ENCODE data around the gene CAMTA1. TPM values are rescaled to one million over a fixed set of nuclear protein-coding genes. Genes with fewer than 3 reads are reported as not detected.

CAMTA1 gene
- total RNA-seq, 1 experiment from 2014 or later, result 82.2 TPM

DNA sequence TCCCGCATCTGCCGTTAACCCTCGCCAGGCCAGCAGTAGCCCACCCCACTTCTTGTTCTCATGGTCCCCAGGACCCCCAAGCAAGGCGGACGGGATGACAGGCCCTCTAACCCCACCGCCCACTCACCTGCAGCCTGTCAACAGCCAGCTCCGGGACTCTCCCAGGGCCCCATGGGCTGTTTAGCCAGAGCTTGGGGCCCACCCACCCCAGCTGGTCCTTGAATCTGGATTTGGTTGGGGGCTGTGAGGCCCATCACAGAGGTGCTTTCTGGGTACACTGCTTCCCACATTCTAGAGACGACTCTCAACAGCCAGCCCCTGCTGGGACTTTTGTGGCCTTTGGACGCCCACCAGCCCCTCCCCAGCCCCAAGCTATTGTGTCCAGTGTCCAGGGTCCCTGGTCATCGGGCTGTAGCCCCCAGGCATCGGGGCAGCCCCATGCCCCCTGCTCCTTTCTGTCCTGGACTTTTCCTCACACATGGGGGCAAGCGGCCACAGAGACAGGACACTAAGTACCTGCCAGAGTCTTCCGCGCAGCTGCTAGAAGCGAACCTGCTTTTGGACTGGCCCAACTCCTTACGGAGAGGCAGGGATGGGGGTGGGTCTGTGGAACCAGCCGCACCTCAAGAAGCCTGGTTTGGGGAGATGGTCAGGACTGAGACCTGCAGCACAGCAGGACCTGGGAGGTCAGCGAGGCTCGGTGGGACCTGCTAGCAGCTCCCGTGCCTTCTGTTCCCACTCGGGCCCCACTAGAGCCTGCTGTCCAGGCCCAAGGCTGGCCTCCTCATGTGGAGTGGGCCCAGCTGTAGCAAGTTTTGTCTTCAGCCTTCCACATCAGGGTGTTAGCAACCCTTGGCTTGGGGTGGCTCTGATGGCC, 777.7 kb downstream of the CAMTA1 start:
- no peaks in the 10 kb centered on the region for H3K9me3 ChIP-seq (ENCODE audit: control insufficient read depth, insufficient read depth, low read depth, low read length)
- in situ Hi-C loops (cut with HindIII; ENCODE audit: low pct_unique_long_range_greater_than_20kb, low sequenced_read_pairs), result no loop called here
- H3K27ac ChIP-seq (ENCODE audit: low read length), result no peak overlapping the region
- no TSS peak for BruUV-seq (replicated peaks)
- no peaks in the 10 kb centered on the region for H3K27me3 ChIP-seq (ENCODE audit: control insufficient read depth, insufficient read depth, low read length)
- ChIA-PET POLR2A (interaction anchor here (0.6 kb wide), 1 partner anchor 33 kb away, joined by 10 read pairs; no protein-coding TSS in a partner anchor), CTCF (no interaction called here)
- intact Hi-C loops (cut with micrococcal nuclease; ENCODE audit: unreplicated experiment), result no loop called here
- no peaks in the 10 kb centered on the region for H3K36me3 ChIP-seq (ENCODE audit: control insufficient read depth, insufficient read depth, low read length)
- TF ChIP-seq TCF7L2 (IDR thresholded peaks at IDR 0.05; ENCODE audit: low read depth, low read length), result no peak
- TF ChIP-seq, protein P1, sequence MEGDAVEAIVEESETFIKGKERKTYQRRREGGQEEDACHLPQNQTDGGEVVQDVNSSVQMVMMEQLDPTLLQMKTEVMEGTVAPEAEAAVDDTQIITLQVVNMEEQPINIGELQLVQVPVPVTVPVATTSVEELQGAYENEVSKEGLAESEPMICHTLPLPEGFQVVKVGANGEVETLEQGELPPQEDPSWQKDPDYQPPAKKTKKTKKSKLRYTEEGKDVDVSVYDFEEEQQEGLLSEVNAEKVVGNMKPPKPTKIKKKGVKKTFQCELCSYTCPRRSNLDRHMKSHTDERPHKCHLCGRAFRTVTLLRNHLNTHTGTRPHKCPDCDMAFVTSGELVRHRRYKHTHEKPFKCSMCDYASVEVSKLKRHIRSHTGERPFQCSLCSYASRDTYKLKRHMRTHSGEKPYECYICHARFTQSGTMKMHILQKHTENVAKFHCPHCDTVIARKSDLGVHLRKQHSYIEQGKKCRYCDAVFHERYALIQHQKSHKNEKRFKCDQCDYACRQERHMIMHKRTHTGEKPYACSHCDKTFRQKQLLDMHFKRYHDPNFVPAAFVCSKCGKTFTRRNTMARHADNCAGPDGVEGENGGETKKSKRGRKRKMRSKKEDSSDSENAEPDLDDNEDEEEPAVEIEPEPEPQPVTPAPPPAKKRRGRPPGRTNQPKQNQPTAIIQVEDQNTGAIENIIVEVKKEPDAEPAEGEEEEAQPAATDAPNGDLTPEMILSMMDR (IDR thresholded peaks at IDR 0.05), result no peak
- TF ChIP-seq, protein P2, sequence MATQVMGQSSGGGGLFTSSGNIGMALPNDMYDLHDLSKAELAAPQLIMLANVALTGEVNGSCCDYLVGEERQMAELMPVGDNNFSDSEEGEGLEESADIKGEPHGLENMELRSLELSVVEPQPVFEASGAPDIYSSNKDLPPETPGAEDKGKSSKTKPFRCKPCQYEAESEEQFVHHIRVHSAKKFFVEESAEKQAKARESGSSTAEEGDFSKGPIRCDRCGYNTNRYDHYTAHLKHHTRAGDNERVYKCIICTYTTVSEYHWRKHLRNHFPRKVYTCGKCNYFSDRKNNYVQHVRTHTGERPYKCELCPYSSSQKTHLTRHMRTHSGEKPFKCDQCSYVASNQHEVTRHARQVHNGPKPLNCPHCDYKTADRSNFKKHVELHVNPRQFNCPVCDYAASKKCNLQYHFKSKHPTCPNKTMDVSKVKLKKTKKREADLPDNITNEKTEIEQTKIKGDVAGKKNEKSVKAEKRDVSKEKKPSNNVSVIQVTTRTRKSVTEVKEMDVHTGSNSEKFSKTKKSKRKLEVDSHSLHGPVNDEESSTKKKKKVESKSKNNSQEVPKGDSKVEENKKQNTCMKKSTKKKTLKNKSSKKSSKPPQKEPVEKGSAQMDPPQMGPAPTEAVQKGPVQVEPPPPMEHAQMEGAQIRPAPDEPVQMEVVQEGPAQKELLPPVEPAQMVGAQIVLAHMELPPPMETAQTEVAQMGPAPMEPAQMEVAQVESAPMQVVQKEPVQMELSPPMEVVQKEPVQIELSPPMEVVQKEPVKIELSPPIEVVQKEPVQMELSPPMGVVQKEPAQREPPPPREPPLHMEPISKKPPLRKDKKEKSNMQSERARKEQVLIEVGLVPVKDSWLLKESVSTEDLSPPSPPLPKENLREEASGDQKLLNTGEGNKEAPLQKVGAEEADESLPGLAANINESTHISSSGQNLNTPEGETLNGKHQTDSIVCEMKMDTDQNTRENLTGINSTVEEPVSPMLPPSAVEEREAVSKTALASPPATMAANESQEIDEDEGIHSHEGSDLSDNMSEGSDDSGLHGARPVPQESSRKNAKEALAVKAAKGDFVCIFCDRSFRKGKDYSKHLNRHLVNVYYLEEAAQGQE (IDR thresholded peaks at IDR 0.05; ENCODE audit: insufficient read depth in 1 of 2, low read depth in 2 of 2, low read length in 1 of 2), result no peak
- TF ChIP-seq POLR2AphosphoS5 (IDR thresholded peaks at IDR 0.05; ENCODE audit: low read depth, low read length), result no peak
- TF ChIP-seq SIN3A (IDR thresholded peaks at IDR 0.05; ENCODE audit: borderline replicate concordance, insufficient read depth, low read depth, low read length), result no peak
- no peaks in the 10 kb centered on the region for H3K4me1 ChIP-seq (ENCODE audit: control insufficient read depth, insufficient read depth, low read length)
- no peak for ATAC-seq
- no peak overlapping the region for H3K4me3 ChIP-seq (ENCODE audit: low read depth in 2 of 2, low read length in 2 of 2)
- no peak for DNase-seq (ENCODE audit: low read depth, low spot score)

DNA sequence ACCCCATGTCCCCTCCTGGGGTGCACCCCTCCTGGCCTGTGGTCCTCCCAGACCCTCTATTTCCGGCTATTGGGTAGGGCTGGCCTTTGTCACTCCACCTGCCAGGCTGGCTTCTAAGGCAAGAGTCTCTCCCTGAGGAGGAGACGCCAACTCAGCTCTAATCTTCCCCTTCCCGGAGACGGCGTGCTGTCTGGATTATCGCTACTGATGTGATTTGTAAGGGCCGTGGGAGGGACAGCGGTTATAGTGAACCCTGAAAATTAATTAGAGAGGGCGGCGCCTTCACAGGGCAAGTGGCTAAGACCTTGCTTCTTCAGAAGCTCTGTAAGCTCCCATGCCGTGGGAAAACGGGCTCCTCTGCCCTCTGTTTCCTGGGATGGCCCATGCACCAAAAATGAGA, 778.9 kb downstream of the CAMTA1 start:
- no peak overlapping the region for H3K4me3 ChIP-seq (ENCODE audit: low read depth in 2 of 2, low read length in 2 of 2)
- in situ Hi-C loops (cut with HindIII; ENCODE audit: low pct_unique_long_range_greater_than_20kb, low sequenced_read_pairs) (no loop called here), intact Hi-C loops (cut with micrococcal nuclease; ENCODE audit: unreplicated experiment) (no loop called here)
- H3K4me1 ChIP-seq (ENCODE audit: control insufficient read depth, insufficient read depth, low read length), result no peaks in the 10 kb centered on the region
- ChIA-PET CTCF (no interaction called here), POLR2A (no interaction called here)
- TF ChIP-seq SIN3A (IDR thresholded peaks at IDR 0.05; ENCODE audit: borderline replicate concordance, insufficient read depth, low read depth, low read length) (no peak), TCF7L2 (IDR thresholded peaks at IDR 0.05; ENCODE audit: low read depth, low read length) (no peak), POLR2AphosphoS5 (IDR thresholded peaks at IDR 0.05; ENCODE audit: low read depth, low read length) (no peak)
- TF ChIP-seq, protein P2 (IDR thresholded peaks at IDR 0.05; ENCODE audit: insufficient read depth in 1 of 2, low read depth in 2 of 2, low read length in 1 of 2), result no peak
- TF ChIP-seq, protein P1 (IDR thresholded peaks at IDR 0.05), result no peak
- H3K9me3 ChIP-seq (ENCODE audit: control insufficient read depth, insufficient read depth, low read depth, low read length), result no peaks in the 10 kb centered on the region
- DNase-seq (ENCODE audit: low read depth, low spot score) (no peak), ATAC-seq (no peak)
- H3K36me3 ChIP-seq (ENCODE audit: control insufficient read depth, insufficient read depth, low read length), result no peaks in the 10 kb centered on the region
- no peaks in the 10 kb centered on the region for H3K27me3 ChIP-seq (ENCODE audit: control insufficient read depth, insufficient read depth, low read length)
- no peak overlapping the region for H3K27ac ChIP-seq (ENCODE audit: low read length)
- BruUV-seq (replicated peaks), result no TSS peak
